H4 (cell line): ENCODE data around the gene PHACTR3. TPM values are rescaled to one million over a fixed set of nuclear protein-coding genes. Genes with fewer than 3 reads are reported as not detected.
A peak's percentile ranks its signal among the peaks of the same experiment; 100 is the strongest.
"Not testable (repeated sequence)": the region's sequence is repeated elsewhere in the genome, so short reads cannot be mapped to it uniquely, and the experiment has no call there.

Experiments used
- DNase-seq: peaks from one replicate; pipeline ENCODE4 v3.0.0-alpha.2; 2015; ENCODE audit warnings: low spot score
- total RNA-seq: library from RNA; depleted of rRNA; stranded (reverse); fragments of >200 nt; shearing (Covaris generic); gene quantifications from 2 replicates; pipeline ENCODE4 v1.2.3, GENCODE V29; 2014; rRNA removed

The PHACTR3 gene
- 0.29 TPM in 1 of 2 replicates, not detected in the other for total RNA-seq

DNA sequence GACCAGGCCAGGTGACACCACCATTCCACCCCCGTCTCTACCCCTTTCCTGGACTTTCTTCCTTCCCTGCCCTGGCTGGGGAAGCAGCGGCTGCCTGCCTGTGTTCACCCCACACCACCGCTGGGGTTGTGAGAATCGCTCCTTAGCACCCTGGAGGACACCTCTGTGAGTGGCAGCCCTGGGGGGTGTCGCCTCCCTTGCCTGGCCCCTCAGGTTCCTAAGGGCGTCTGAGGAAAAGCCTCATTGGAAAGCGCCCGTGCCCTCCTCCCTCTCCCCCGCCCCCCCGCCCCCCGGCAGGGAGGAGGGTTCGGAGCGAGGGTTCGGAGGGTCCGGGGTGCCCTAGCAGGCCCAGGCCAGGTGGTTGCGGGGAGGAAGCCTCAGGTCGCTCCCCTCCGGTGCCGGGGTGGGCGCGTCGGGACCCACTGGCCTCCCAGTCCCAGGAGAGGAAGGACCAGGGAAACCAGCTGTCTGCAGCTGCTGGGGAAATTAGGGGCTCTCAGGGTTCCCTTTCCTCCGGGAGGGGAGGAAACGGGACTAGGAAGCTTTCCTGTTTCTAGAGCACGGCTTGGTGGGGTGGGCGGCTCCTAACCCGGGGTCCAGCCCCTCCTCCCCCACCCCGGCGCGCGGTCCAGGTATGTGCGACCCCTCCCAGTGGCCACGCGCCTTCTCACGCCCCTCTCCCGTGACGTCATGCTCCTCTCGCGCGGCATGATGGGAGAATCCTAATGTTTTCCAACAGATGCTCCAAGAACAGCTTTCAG lies at the start of gene PHACTR3:
PHACTR3 (plus strand) TSS at position 760 of the 761 bp plus-strand sequence. CDS start 475 bp downstream, outside the sequence.
- DNase-seq, result no peak

DNA sequence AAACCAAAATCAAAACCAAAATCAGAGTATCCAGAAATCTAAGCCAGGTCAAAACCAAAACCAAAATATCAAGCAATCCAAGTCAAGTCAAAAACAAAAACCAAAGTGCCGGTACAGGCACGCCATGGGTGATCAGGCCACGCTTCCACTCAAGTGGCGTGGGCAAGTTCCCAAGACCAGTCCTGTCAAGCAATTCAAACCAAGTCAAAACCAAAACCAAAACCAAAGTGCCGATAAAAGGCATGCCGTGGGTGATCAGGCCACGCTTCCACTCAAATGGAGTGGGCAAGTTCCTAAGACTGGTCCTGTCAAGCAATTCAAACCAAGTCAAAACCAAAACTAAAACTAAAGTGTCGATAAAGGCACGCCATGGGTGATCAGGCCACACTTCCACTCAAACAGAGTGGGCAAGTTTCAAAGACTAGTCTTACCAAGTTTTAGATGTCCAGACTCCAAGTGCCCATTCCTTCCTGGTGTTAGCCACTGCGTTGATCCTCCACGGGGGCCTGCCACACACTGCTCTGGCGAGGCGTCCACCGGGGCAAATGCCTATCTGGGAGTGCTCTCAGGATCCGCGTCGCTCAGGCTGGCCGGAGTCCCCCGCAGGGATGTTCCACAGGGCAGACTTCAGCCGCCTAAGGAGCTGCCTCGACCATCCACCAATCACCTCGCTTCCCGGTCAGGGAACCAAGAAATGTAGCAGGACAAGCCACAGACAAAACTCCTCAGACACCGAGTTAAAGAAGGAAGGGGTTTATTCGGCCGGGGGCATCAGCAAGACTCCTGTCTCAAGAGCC lies 46.4 kb upstream of the PHACTR3 start:
- DNase-seq, result not testable (repeated sequence)

- no peak for DNase-seq
Observed at GRCh38 chr20:59559024-59559817, 45.1 kb upstream of the PHACTR3 start.

GRCh38 chr20:59559863-59560262 lies 44.5 kb upstream of the PHACTR3 start:
- DNase-seq, result no peak

GRCh38 chr20:59560588-59561227 lies 43.6 kb upstream of the PHACTR3 start:
- no peak for DNase-seq

DNA sequence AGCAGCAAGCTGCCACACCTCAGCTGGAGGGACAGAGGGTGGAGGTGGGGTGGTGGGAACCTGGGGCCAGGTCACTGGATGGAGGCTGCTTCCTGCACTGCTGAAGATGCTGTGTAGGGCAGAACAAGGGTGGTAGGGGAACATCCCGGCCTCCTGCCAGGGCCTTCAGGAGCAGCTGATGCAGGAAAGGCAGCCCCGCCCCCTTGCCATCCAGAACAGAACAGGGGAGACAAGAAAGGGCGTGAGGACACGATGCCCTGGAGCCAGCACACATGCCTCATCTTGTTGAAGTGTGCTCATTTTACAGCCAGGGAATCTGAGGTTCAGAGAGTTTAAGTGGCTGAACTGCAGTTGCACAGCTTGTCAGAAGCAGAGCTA lies 43.1 kb upstream of the PHACTR3 start:
- DNase-seq, result no peak

- no peak for DNase-seq
Observed at GRCh38 chr20:59561614-59562277, 42.6 kb upstream of the PHACTR3 start.

- DNase-seq, result no peak
Observed at GRCh38 chr20:59564171-59564570, 40.2 kb upstream of the PHACTR3 start.

GRCh38 chr20:59564943-59565342 lies 39.4 kb upstream of the PHACTR3 start:
- no peak for DNase-seq

DNA sequence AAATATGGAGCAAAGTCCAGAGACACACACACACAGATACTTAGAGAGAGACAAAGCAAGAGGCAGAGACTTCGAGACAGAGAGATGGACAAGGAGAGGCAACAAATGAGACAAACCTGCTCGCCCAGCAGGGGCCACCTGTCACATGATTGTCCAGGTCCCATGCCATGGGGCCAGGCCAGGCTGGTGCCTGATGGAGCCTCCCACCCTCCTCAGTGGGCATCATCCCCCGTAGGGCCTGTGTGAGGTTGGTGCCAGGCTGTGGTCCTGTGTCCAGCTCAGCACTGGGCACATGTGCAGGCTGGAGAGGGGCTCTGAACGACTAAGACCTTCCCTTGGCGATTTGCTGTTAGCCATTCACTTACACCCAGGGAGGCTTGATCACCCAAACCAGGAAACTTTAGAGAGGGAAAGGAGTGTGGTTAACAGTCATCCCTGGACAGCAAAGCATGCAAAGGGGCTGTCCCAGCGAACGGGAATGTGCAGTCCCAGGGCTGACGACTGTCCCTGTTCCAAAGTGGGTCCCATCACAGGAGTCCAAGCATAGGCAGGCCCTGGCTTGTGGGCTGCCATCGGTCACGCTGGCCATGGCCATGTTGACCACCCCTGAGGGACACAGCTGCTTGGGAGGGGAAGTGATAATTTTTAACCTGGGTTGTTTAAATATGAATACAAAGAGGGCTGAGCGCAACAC lies 38.4 kb upstream of the PHACTR3 start:
- no peak for DNase-seq

DNA sequence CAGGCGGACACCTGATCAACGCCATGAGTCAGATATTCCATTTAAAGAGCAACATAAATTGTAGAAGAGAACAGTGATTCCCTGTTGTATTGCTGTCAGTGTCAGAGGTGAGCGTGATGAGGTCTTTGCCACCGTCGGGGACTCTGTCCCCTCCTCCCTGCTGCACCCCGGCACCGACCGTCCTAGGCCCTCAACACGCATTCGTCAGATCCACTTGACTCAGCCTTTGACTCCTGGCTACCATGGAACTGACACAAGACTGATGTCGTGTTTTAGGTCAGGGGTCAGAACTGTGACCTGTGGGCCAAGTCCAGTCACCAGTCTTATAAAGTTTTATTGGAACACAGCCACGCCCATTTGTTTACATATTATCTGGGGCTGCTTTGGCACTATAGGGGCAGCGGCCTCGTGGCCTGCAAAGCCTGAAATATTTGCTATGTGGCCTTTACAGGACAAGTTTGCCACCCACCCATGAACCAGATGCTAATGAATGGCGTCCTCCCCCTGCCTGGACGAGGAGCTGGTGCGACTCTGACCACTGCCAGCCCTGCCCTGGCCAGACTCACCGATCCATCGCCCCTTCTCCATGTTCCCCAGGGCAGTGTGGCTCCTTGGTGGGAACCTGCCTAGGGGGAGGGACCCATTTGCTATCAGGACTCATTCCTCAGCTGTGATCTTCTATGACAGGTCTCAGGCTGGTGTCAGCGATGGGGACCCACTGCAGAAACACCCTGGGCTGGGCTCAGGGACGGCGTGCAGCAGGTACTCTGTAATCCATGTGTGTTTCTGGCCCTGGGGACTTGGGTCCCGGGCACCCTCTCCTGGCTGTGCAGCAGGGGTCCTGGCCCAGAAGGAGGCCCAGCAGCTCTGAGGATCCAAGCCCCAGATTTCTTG lies 37.5 kb upstream of the PHACTR3 start:
- DNase-seq, result no peak

- DNase-seq, result no peak
Observed at GRCh38 chr20:59567585-59568508, 36.5 kb upstream of the PHACTR3 start.

DNA sequence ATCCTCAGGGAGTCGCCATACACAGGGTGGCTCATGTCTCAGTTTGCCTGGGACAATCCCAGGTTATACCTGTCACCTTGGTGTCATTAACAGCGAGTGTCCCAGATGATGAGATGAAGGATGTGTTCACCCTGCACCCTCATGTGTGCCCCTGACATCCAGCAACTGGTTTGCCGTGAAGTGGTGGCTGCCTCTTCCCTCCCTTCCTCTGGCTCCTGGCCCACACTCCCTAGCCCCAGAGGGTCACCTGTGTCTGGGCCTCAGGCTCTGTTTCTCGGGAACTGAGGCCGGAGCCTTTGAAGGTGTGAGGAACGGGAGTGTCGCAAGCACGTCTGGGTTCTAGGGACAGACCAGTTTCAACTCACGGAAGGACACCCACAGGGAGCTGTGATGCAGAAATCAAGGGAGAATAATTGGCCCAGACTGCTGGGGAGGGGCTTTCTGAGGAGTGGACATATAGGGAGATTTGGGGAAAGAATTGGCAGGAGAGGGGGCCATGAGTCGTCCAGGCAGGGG lies 35.8 kb upstream of the PHACTR3 start:
- no peak for DNase-seq

DNA sequence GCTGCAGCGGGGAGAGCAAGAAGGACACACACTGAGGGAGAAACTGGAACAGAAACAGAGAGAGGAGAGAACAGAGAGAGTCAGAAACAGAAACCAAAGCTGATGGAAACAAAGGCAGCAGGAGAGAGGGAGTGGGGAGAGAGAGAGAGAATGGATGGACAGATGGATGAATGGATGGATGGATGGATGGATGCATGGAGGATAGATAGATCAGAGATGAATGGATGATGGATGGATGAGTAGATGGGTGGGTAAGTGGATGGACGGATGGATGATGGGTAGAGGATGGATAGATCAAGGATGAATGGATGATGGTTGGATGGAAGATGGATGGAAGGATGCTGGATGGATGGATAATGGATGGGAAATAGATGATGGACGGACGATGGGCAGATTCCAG lies 35.0 kb upstream of the PHACTR3 start:
- no peak for DNase-seq

- DNase-seq, result no peak
Observed at GRCh38 chr20:59571151-59571550, 33.2 kb upstream of the PHACTR3 start.

DNA sequence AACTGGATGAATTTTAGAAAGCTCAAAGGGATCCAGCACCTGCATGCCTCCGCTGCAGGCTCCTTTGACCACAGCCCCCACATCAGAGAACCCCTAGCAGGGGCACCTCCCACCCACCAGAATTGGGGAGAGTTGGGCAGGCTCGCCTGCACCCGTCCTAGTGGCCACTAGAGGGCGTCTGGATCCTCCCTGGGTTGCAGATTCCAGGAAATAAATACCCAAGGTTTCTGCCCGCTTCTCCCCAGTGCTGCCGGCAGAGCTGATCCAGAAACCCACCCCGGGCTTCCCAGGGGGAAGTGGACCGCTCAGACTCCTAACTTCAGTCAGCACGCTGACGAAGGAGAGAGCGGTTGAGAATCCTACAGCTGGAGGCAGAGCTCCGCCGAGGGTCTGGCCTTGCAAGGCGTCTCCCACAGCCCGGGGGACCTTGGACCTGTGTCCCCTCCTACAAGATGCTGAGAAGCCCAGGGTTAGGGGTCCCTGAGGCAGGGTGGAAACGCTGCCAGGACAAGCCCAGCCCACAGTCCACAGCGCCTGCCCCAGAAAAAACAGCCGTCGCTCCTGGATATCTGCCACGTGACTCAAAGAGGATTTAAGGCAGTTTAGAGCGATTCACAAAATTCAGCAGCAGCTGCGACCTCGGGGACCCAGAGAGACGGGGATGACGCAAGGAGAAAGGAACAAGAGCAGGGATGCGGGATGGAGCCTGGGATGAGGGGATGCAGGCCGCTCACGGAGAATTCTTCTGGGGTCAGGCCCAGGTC lies 32.6 kb upstream of the PHACTR3 start:
- DNase-seq, result peak; percentile 44

- no peak for DNase-seq
Observed at GRCh38 chr20:59572515-59572914, 31.8 kb upstream of the PHACTR3 start.
